HepG2 (cell line): Measurements from ENCODE around the gene PFKFB2. TPM values are rescaled to one million over a fixed set of nuclear protein-coding genes. Genes with fewer than 3 reads are reported as not detected.

Experiments used
- ATAC-seq: fragments of 200-7000 bp; cut with Tn5 transposase; 3 replicates; pipeline ENCODE4 v1.9.1; 2020; ENCODE audit warnings: mild to moderate bottlenecking, moderate library complexity
- BruUV-seq: library from RNA; stranded (reverse); fragments of 400-500 nt; replicated peaks from 2 replicates; lab custom pipeline; 2021; lab: Mats Ljungman, UMichigan
- CTCF ChIA-PET: fragments of 300-600 bp; formaldehyde crosslinking; extraction: SDS; loops from one replicate; lab custom pipeline; 2021; ENCODE audit warnings: low total read pairs, inconsistent platforms, low intra/inter-chr PET ratio; lab: Yijun Ruan, JAX
- POLR2A ChIA-PET: fragments of 350-600 bp; sonication (Branson Sonifier 250); formaldehyde crosslinking; loops from one replicate; lab custom pipeline; 2020; ENCODE audit warnings: antibody characterized with exemption, inconsistent platforms; lab: Yijun Ruan, JAX
- DNase-seq: peaks from one replicate; pipeline ENCODE4 v3.0.0-alpha.2; 2015; ENCODE audit warnings: low spot score
- FAIRE-seq: peaks from 3 replicates; lab custom pipeline; 2011; peaks lifted over from hg19 to GRCh38; lab: Jason Lieb, UNC
- H2AFZ ChIP-seq: one replicate; pipeline ENCODE4 v1.6.1; 2011; ENCODE audit warnings: low read length, inconsistent platforms
- H3K27ac ChIP-seq: fragments of 300-600 bp; 3 replicates; pipeline ENCODE4 v1.8.0; 2011; ENCODE audit warnings: mixed run types, mild to moderate bottlenecking, mixed read lengths, low read length, inconsistent platforms; ENCODE audit not compliant: insufficient read depth; ENCODE audit errors: extremely low read length
- H3K27me3 ChIP-seq, 2 experiments: fragments of 200-600 bp in 1 of 2; 2 replicates in 1 of 2; 3 replicates in 1 of 2; pipeline versions ENCODE4 v1.6.0 to v1.8.0; 2011; ENCODE audit warnings: low read length in 2 of 2, mild to moderate bottlenecking in 2 of 2, moderate library complexity in 2 of 2, inconsistent platforms in 1 of 2; ENCODE audit not compliant: insufficient read depth in 2 of 2, control insufficient read depth in 1 of 2
- H3K36me3 ChIP-seq, 2 experiments: fragments of 200-600 bp in 1 of 2; replicated peaks in 1 of 2; 2 replicates in 1 of 2; 3 replicates in 1 of 2; pipeline versions ENCODE4 v1.5.1 to v1.8.0; 2011; ENCODE audit warnings: low read length in 2 of 2, inconsistent platforms in 1 of 2; ENCODE audit not compliant: insufficient read depth in 2 of 2, control insufficient read depth in 1 of 2
- H3K4me1 ChIP-seq: 2 replicates; pipeline ENCODE4 v1.5.1; 2012; ENCODE audit warnings: low read length, inconsistent platforms; ENCODE audit not compliant: insufficient read depth
- H3K4me2 ChIP-seq: 2 replicates; pipeline ENCODE4 v1.6.0; 2011; ENCODE audit warnings: low read depth, low read length, inconsistent platforms
- H3K4me3 ChIP-seq, 3 experiments: fragments of 200-600 bp in 1 of 3; sonication (generic), shearing (Covaris generic) in 1 of 3; replicated peaks in 1 of 3; 2 replicates each; pipeline ENCODE4 v1.5.1; 2011 to 2016; ENCODE audit warnings: low read length in 3 of 3, inconsistent platforms in 2 of 3, low read depth in 2 of 3, mild to moderate bottlenecking in 2 of 3, control low read depth in 1 of 3, mixed read lengths in 1 of 3; ENCODE audit not compliant: insufficient read depth in 1 of 3
- H3K79me2 ChIP-seq: one replicate; pipeline ENCODE4 v1.6.1; 2011; ENCODE audit warnings: low read length, inconsistent platforms; ENCODE audit not compliant: insufficient read depth
- H3K9ac ChIP-seq: 2 replicates; pipeline ENCODE4 v1.6.0; 2011; ENCODE audit warnings: mild to moderate bottlenecking, low read depth, low read length, inconsistent platforms; ENCODE audit not compliant: insufficient read depth
- H3K9me3 ChIP-seq: 2 replicates; pipeline ENCODE4 v1.5.1; 2012; ENCODE audit warnings: mild to moderate bottlenecking, low read length
- H4K20me1 ChIP-seq: 2 replicates; pipeline ENCODE4 v1.6.0; 2011; ENCODE audit warnings: inconsistent platforms, mild to moderate bottlenecking, low read length, moderate library complexity; ENCODE audit not compliant: insufficient read depth
- AKAP8 ChIP-seq: sonication (generic); formaldehyde crosslinking; IDR thresholded peaks from 2 replicates; pipeline ENCODE4 v1.5.1; 2020; ENCODE audit warnings: mild to moderate bottlenecking, missing genetic modification reagents
- GATA4 ChIP-seq: sonication (generic); IDR thresholded peaks from 2 replicates; pipeline ENCODE4 v1.6.1; 2016; ENCODE audit warnings: antibody characterized with exemption, low read depth, borderline replicate concordance
- KMT2A ChIP-seq: sonication (generic); formaldehyde crosslinking; IDR thresholded peaks from 2 replicates; pipeline ENCODE4 v1.4.0; 2020; ENCODE audit warnings: missing genetic modification reagents
- PAX8 ChIP-seq: sonication (generic); formaldehyde crosslinking; IDR thresholded peaks from 2 replicates; pipeline ENCODE4 v1.8.0; 2022; ENCODE audit warnings: mild to moderate bottlenecking, missing genetic modification reagents, borderline replicate concordance
- SETDB1 ChIP-seq: sonication (generic); formaldehyde crosslinking; IDR thresholded peaks from 2 replicates; pipeline ENCODE4 v1.5.1; 2020; ENCODE audit warnings: missing genetic modification reagents, mild to moderate bottlenecking, borderline replicate concordance
- TSC22D2 ChIP-seq: sonication (generic); formaldehyde crosslinking; IDR thresholded peaks from 2 replicates; pipeline ENCODE4 v1.5.1; 2020; ENCODE audit warnings: missing genetic modification reagents, mild to moderate bottlenecking, borderline replicate concordance
- ZNF230 ChIP-seq: sonication (generic); formaldehyde crosslinking; IDR thresholded peaks from 2 replicates; pipeline ENCODE4 v1.4.0; 2020; ENCODE audit warnings: mild to moderate bottlenecking, missing genetic modification reagents
- ZNF615 ChIP-seq: sonication (generic); formaldehyde crosslinking; IDR thresholded peaks from 2 replicates; pipeline ENCODE4 v1.5.0; 2020; ENCODE audit warnings: mild to moderate bottlenecking, missing genetic modification reagents, borderline replicate concordance
- ZNF772 ChIP-seq: sonication (generic); formaldehyde crosslinking; IDR thresholded peaks from 2 replicates; pipeline ENCODE4 v1.5.0; 2020; ENCODE audit warnings: mild to moderate bottlenecking, missing genetic modification reagents
- WGBS: methylation state at CpG from one replicate; pipeline ENCODE4 v1.1.6; 2017; ENCODE audit warnings: low lambda C conversion rate; 5-methylcytosine and 5-hydroxymethylcytosine counted together
- in situ Hi-C: cut with HindIII; loops from 2 replicates; pipeline ENCODE4 v1.10.0; 2017; ENCODE audit warnings: low pct_unique_long_range_greater_than_20kb; ENCODE audit not compliant: extremely low pct_ligation_motif_present
- intact Hi-C: fragments of 100-400 bp; cut with micrococcal nuclease; formaldehyde crosslinking; loops from one replicate; pipeline ENCODE4 v1.10.0; 2022; ENCODE audit not compliant: unreplicated experiment
- polyA plus RNA-seq, 8 experiments: library from polyadenylated mRNA; depleted of rRNA in 3 of 8; stranded (reverse) in 7 of 8; unstranded in 1 of 8; fragments of >200 nt; fragmentation: Illumina TruSeq in 4 of 8; extraction: Trizol in 4 of 8; gene quantifications; 2 replicates each; pipeline versions ENCODE4 v1.2.1 to v1.2.3, GENCODE V29; 2011 to 2016; ENCODE audit warnings: low read depth in 4 of 8, missing spikeins in 1 of 8, mixed read lengths in 1 of 8; ENCODE audit not compliant: insufficient read depth in 1 of 8
- total RNA-seq, 5 experiments: library from RNA; depleted of rRNA; stranded (reverse); fragments of >200 nt; fragmentation: Illumina TruSeq; extraction: Trizol; gene quantifications; 2 replicates each; pipeline ENCODE4 v1.2.3, GENCODE V29; 2016; ENCODE audit warnings: low read depth in 1 of 5
- TF ChIP-seq, protein P1 (sequence below): sonication (generic); formaldehyde crosslinking; IDR thresholded peaks from 2 replicates; pipeline ENCODE4 v1.4.0; 2020; ENCODE audit warnings: mild to moderate bottlenecking, missing genetic modification reagents
- TF ChIP-seq, protein P2 (sequence below): IDR thresholded peaks from 2 replicates; pipeline ENCODE4 v1.4.0; 2020; ENCODE audit warnings: mild to moderate bottlenecking, missing genetic modification reagents
- TF ChIP-seq, protein P3 (sequence below): sonication (generic); formaldehyde crosslinking; IDR thresholded peaks from 2 replicates; pipeline ENCODE4 v1.4.0; 2020; ENCODE audit warnings: missing genetic modification reagents
- TF ChIP-seq, protein P4 (sequence below): sonication (generic); formaldehyde crosslinking; IDR thresholded peaks from 2 replicates; pipeline ENCODE4 v1.5.0; 2020; ENCODE audit warnings: missing genetic modification reagents

Gene PFKFB2
- total and polyA plus RNA-seq, 2 of the 13 experiments (the other 11 are each of a cell fraction or from before 2014, with no cell fraction given) = 4.6 to 10.6 TPM

DNA sequence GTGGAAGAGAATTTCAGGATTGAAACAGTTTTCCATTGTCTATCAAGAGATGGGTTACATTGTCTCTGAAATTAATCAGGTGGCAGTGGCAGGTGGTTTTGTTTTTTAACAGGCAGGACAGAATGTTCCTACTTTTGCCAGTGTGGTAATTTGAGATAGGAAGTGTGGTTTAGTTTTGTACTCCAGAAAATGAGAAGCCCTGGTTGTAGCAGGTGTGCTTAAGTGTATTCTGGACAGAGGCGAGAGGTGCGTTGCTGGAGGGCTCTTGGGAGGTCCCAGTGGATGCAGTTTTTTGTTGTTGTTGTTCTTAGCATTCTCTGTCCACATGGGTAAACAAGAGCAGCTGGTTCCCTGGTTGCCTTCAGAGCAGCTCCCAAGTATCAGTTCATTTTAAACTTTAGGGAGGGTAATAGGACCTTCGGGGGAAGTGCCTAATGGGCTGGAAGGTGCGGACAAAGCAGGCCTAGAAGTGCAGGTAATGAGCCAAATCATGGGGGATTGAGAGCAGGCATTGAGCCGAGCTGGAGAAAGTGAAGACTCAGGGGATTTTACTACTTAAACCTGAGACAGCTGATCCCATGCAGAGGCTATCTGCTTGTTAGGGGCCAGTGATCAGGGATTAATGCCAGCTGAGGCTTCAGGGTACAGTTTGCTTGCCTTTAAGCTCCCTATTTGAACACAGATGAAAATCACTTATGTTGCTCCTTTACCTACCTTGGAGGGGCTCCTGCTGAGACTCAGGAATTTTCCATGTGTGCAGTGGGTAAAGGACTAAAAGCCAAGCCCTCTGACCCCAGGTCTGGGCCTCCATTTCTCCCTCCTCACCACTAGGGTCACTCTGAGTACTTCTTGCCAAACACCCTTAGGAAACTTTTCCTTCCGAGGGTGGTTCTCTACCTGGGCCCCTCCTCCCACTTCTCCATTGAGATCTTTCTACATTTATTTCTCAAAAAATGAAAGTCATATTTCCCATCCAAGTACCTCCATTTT lies 6.1 kb downstream of the PFKFB2 start:
- Histone ChIP-seq H2AFZ (no peak overlapping the region), H3K9me3 (no peaks in the 10 kb centered on the region), H3K27ac (no peak overlapping the region), H4K20me1 (no peaks in the 10 kb centered on the region), H3K79me2 (no peaks in the 10 kb centered on the region), H3K4me3 (no peak overlapping the region), H3K4me2 (no peak overlapping the region), H3K36me3 (peaks cover 3 to 16% of the 10 kb centered on the region in 2 experiments; a peak in 4 of 5 replicates), H3K4me1 (0 out of 2 replicates have a peak, but pooled peaks cover 8% of the 10 kb centered on the region), H3K27me3 (no peaks in the 10 kb centered on the region), H3K9ac (no peak overlapping the region)
- no peak for FAIRE-seq
- no peak for DNase-seq
- ATAC-seq = peak; percentile 60
- in situ Hi-C loops = no loop called here
- intact Hi-C loops = no loop called here
- ChIA-PET CTCF (no interaction called here), POLR2A (no interaction called here)
- BruUV-seq = no TSS peak
- 95% methylated on average over 6 of the region's 6 CpGs for WGBS
- no peak for TF ChIP-seq AKAP8
- TF ChIP-seq ZNF772 (CRISPR knock-in tag) = no peak
- TF ChIP-seq PAX8 (CRISPR knock-in tag) = no peak
- TF ChIP-seq, protein P1, sequence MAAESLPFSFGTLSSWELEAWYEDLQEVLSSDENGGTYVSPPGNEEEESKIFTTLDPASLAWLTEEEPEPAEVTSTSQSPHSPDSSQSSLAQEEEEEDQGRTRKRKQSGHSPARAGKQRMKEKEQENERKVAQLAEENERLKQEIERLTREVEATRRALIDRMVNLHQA (CRISPR knock-in tag) = no peak
- no peak for TF ChIP-seq ZNF230 (CRISPR knock-in tag)
- TF ChIP-seq, protein P2, sequence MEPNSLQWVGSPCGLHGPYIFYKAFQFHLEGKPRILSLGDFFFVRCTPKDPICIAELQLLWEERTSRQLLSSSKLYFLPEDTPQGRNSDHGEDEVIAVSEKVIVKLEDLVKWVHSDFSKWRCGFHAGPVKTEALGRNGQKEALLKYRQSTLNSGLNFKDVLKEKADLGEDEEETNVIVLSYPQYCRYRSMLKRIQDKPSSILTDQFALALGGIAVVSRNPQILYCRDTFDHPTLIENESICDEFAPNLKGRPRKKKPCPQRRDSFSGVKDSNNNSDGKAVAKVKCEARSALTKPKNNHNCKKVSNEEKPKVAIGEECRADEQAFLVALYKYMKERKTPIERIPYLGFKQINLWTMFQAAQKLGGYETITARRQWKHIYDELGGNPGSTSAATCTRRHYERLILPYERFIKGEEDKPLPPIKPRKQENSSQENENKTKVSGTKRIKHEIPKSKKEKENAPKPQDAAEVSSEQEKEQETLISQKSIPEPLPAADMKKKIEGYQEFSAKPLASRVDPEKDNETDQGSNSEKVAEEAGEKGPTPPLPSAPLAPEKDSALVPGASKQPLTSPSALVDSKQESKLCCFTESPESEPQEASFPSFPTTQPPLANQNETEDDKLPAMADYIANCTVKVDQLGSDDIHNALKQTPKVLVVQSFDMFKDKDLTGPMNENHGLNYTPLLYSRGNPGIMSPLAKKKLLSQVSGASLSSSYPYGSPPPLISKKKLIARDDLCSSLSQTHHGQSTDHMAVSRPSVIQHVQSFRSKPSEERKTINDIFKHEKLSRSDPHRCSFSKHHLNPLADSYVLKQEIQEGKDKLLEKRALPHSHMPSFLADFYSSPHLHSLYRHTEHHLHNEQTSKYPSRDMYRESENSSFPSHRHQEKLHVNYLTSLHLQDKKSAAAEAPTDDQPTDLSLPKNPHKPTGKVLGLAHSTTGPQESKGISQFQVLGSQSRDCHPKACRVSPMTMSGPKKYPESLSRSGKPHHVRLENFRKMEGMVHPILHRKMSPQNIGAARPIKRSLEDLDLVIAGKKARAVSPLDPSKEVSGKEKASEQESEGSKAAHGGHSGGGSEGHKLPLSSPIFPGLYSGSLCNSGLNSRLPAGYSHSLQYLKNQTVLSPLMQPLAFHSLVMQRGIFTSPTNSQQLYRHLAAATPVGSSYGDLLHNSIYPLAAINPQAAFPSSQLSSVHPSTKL (CRISPR knock-in tag) = no peak
- TF ChIP-seq KMT2A (CRISPR knock-in tag) = no peak
- TF ChIP-seq, protein P3, sequence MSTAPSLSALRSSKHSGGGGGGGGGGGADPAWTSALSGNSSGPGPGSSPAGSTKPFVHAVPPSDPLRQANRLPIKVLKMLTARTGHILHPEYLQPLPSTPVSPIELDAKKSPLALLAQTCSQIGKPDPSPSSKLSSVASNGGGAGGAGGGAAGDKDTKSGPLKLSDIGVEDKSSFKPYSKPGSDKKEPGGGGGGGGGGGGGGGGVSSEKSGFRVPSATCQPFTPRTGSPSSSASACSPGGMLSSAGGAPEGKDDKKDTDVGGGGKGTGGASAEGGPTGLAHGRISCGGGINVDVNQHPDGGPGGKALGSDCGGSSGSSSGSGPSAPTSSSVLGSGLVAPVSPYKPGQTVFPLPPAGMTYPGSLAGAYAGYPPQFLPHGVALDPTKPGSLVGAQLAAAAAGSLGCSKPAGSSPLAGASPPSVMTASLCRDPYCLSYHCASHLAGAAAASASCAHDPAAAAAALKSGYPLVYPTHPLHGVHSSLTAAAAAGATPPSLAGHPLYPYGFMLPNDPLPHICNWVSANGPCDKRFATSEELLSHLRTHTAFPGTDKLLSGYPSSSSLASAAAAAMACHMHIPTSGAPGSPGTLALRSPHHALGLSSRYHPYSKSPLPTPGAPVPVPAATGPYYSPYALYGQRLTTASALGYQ = no peak
- TF ChIP-seq, protein P4, sequence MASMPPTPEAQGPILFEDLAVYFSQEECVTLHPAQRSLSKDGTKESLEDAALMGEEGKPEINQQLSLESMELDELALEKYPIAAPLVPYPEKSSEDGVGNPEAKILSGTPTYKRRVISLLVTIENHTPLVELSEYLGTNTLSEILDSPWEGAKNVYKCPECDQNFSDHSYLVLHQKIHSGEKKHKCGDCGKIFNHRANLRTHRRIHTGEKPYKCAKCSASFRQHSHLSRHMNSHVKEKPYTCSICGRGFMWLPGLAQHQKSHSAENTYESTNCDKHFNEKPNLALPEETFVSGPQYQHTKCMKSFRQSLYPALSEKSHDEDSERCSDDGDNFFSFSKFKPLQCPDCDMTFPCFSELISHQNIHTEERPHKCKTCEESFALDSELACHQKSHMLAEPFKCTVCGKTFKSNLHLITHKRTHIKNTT = no peak
- TF ChIP-seq TSC22D2 (CRISPR knock-in tag) = no peak
- no peak for TF ChIP-seq GATA4
- no peak for TF ChIP-seq ZNF615 (CRISPR knock-in tag)
- TF ChIP-seq SETDB1 (CRISPR knock-in tag) = no peak
